Mucosa of stomach (tissue), 1 donor: ENCODE results near the gene ARHGEF4.

Source experiments
- H3K27me3 ChIP-seq: one replicate; pipeline ENCODE4 v1.7.0; 2013; ENCODE audit warnings: mild to moderate bottlenecking, low read length; ENCODE audit not compliant: control insufficient read depth, insufficient read depth
- H3K36me3 ChIP-seq: one replicate; pipeline ENCODE4 v1.7.0; 2013; ENCODE audit warnings: low read length; ENCODE audit not compliant: control insufficient read depth, insufficient read depth
- H3K4me1 ChIP-seq: one replicate; pipeline ENCODE4 v1.7.0; 2013; ENCODE audit warnings: mild to moderate bottlenecking, low read length; ENCODE audit not compliant: control insufficient read depth, insufficient read depth
- H3K4me3 ChIP-seq: one replicate; pipeline ENCODE4 v1.7.0; 2013; ENCODE audit warnings: low read length
- H3K9ac ChIP-seq: one replicate; pipeline ENCODE4 v1.7.0; 2013; ENCODE audit warnings: mild to moderate bottlenecking, low read length, moderate library complexity
- H3K9me3 ChIP-seq: one replicate; pipeline ENCODE4 v1.7.0; 2013; ENCODE audit warnings: mild to moderate bottlenecking, low read length, moderate library complexity; ENCODE audit not compliant: control insufficient read depth
- donor health status: Pancreatic carcinoma.

Gene ARHGEF4

DNA sequence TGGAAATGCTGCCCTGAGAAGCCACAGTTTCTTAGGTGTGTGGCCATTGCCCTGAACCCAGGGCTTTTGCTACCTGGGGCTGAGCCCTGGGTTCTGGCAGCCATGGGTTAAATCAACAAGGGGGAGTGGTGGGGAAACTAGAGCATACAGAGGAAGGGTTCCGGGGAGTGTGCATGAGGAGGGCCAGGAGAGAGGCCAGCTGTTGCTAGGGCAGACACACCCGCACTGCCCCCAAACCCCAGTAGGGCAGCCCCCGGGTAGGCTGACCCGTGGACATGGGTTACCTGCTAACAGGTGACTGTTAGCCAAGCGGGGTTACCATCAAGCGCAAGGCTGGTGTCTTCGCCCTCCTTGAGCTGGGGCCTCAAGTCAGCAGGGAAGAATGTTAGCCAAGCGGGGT, 14.8 kb upstream of the ARHGEF4 start:
- Histone ChIP-seq H3K9me3 (no peaks in the 10 kb centered on the region), H3K4me1 (no peaks in the 10 kb centered on the region), H3K27me3 (no peaks in the 10 kb centered on the region), H3K9ac (no peak overlapping the region), H3K36me3 (no peaks in the 10 kb centered on the region), H3K4me3 (no peak overlapping the region)

DNA sequence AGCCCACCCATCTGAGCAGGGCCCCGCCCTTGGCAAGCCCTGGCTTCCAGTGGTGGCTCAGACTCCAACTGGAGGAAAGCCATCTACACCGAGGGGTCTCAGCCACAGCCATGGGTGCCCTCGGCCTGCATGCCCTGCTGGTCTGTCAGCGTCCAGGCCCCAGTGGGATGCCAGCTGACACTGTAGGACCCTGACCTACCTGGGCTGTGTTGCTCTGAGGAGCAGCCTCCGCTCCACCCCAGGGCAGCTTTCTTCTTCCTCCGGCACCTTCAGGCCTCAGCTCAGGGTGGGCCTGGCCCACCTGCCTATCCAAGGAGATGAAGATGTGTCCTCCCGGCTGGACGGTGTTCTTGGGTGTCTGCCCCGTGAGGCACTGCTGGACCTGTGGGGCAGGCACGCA, 13.9 kb upstream of the ARHGEF4 start:
- no peak overlapping the region for H3K9ac ChIP-seq
- H3K27me3 ChIP-seq: no peaks in the 10 kb centered on the region
- no peaks in the 10 kb centered on the region for H3K4me1 ChIP-seq
- no peaks in the 10 kb centered on the region for H3K9me3 ChIP-seq
- H3K4me3 ChIP-seq: no peak overlapping the region
- no peaks in the 10 kb centered on the region for H3K36me3 ChIP-seq

DNA sequence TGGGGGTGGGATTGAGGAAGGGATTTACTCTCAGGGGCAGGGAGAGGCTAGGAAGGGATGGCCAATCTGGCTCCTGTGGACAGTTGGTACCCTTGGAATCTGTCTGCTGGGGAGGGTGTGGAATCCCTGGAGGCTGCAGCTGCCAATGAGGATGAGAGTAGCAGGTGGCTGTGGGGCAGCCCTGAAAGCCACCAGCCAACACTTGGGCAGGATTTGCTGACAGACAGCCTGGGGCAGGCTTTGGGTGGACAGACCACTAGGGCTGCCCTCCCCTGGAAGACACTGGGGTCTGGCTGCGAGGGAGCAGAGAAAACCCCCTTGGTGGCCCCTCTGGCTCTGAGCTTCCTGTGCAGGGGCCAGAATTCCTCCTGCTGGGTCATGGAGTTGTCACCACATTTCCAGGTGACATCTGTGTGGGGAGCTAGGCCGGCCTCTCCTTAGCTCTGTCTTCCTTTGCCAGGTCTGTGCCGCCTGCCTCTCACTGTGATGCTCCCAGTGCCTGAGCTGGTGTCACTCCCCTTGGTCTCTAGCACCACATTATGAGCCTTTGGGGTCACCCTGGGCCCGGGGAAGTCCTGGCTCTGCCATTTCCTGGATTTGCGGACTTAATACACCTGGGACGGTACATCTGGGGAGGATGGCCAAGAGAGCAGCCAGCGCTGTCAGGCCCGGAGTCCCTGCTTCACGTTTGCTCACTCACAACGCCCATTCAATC, 13.4 kb upstream of the ARHGEF4 start:
- no peaks in the 10 kb centered on the region for H3K9me3 ChIP-seq
- H3K9ac ChIP-seq: no peak overlapping the region
- H3K4me3 ChIP-seq: no peak overlapping the region
- no peaks in the 10 kb centered on the region for H3K36me3 ChIP-seq
- no peaks in the 10 kb centered on the region for H3K4me1 ChIP-seq
- no peaks in the 10 kb centered on the region for H3K27me3 ChIP-seq

DNA sequence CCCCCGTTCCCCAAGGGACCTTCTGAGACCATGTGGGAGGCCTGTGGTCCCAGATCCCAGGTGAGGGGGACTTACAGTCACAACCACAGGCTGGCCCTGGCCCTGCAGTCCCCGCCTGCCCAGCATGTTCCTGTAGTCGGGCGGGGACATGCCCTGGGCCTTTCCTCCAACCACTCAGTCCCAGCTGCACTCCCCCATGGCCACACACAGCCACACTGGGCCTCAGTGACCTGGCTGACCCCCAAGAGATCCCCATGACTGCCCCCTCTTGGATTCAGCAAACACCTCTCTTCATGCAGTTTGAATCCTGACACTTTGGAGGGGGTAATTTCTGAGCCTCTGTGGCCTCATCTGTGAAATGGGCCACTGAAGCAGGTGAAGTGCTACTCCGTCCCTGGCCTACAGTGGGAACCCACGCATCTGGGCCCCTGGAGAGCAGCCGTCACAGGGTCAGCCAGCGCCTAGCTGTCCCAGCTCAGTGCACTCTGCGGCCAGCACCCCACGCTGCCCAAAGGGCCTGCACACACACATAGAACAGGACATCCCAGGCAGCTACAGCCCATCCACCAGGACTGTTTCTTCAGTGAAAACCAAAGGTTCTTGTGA, 12.7 kb upstream of the ARHGEF4 start:
- Histone ChIP-seq H3K27me3 (no peaks in the 10 kb centered on the region), H3K4me1 (no peaks in the 10 kb centered on the region), H3K36me3 (no peaks in the 10 kb centered on the region), H3K4me3 (no peak overlapping the region), H3K9ac (no peak overlapping the region), H3K9me3 (no peaks in the 10 kb centered on the region)

DNA sequence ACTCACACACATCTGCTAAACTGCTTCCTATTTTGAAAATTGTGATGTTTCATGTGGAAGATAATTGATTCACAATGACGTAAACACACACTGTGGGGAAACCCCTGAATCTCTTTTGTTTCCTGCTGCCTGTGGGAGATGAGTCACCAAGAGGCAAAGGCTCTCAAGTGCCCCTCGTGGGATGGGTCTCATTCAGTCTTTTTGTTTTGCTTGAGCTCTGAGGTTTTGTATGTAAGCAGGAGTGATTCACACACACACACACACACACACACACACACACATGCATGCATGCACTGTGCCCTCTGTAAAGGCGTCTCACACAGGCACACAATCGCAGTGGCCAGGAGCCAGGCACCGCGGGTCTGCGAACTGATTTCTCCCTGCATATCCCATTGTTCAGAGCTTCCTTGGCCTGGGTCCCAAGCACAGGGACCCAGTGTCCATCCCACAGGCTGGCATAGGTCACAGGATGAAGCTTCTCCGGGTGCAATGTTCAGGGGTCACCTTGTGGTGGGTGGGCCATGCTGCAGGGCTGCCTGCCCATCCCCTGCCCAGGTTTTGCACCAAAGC, 12.1 kb upstream of the ARHGEF4 start:
- Histone ChIP-seq H3K27me3 (no peaks in the 10 kb centered on the region), H3K9me3 (no peaks in the 10 kb centered on the region), H3K9ac (no peak overlapping the region), H3K4me1 (no peaks in the 10 kb centered on the region), H3K36me3 (no peaks in the 10 kb centered on the region), H3K4me3 (no peak overlapping the region)

DNA sequence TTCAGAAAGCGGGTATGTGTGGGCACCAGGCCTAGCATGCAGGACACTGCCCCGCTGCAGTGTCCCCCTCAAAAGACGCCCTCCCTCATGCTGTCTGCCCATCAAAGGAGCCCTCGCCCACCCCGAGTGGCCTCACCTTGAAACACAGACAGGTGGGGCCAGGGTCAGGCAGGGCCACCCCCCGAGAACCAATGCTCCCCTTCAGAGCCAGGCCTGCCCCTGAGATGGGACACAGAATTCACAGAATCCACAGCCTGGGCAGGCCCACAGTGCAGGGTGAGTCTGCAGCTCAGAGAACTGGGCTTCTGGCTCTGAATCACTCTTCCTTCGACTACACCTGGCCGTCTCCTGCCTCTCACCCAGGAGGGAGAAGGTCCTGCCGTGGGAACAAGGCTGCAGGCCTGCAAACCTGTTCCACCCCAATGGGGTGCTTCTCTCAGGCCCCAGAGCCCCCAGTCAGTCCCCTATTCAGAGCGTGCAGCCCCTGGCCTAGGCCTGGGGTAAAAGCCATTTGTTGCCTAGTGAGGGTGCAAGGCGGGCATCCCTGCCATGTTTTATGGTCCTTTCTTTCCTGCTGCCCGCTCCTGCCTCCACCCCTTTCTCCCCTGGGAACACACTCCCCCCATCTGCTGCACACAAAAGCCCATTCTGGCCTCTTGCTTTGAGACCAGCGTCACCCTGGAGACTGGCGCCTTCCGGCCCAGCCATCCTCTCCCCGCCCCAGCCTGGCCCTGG, 11.3 kb upstream of the ARHGEF4 start:
- no peaks in the 10 kb centered on the region for H3K27me3 ChIP-seq
- H3K4me3 ChIP-seq: no peak overlapping the region
- no peaks in the 10 kb centered on the region for H3K9me3 ChIP-seq
- no peaks in the 10 kb centered on the region for H3K4me1 ChIP-seq
- H3K36me3 ChIP-seq: no peaks in the 10 kb centered on the region
- no peak overlapping the region for H3K9ac ChIP-seq

DNA sequence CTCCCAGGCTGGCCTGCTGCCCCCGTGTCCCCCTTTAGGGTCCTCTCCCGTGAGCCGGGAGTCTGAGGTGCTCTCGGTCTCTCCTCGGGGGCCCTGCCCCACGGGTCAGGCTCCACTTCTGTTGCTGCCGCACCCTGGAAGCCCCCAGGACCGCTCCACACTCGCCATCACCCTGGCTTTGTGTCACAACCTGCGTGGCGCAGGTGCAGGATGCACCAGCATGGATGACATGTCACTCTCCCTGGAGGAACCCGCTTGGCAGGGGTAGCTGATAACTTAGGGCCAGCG, 10.8 kb upstream of the ARHGEF4 start:
- H3K4me1 ChIP-seq: no peaks in the 10 kb centered on the region
- H3K27me3 ChIP-seq: no peaks in the 10 kb centered on the region
- H3K4me3 ChIP-seq: no peak overlapping the region
- no peak overlapping the region for H3K9ac ChIP-seq
- H3K36me3 ChIP-seq: no peaks in the 10 kb centered on the region
- no peaks in the 10 kb centered on the region for H3K9me3 ChIP-seq

DNA sequence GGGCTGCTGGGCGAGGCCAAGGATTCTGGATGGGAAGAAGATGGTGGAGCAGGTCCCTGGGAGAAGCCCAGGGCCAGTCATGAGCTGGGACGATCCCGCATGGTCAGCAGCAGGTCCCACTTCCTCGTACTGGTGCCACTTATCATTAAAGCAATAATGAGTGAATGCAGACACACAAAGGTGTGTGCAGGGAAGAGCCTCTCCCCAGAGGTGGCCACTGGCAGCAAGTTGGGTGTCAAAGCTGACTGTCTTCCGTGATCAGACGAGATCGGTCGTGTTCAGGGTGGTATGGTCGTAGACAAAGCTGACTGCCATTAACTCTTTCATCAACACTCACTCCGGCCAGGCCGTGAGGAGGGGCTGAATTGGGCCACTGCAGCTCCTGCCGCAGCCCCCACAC, 10.3 kb upstream of the ARHGEF4 start:
- Histone ChIP-seq H3K27me3 (no peaks in the 10 kb centered on the region), H3K4me1 (no peaks in the 10 kb centered on the region), H3K4me3 (no peak overlapping the region), H3K9ac (no peak overlapping the region), H3K36me3 (no peaks in the 10 kb centered on the region), H3K9me3 (no peaks in the 10 kb centered on the region)

DNA sequence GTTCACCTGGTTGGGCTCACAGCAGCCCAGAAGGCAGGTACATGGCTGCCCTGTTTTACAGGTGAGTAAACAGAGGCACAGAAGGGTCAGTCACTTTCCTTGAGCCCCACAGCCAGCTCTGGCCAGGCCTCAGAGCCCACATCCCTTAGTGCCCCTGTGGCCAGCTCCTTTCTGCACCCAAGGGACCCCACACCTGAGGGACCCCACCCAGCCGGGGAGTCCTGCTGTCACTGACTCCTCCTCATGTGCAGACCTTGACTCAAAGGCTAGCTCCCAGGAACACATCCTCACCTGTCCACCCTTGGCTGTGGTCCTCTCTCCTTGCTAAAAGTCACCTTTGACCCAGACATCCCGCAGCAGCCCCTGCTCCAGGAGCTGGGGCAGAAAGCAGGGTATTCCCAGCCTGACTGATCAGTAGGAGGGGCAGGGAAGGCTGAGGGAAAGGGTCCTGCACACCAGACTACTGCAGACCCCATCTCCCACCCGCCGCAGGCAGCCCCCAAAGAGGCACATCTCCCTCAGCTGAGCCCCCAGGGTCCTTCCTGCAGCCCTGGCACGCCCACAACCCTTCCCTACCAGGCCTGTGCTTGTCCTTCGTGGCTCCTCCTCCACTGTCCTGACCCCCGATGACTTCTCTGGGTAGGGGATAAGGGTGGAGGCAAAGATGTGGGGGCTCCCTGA, 9.8 kb upstream of the ARHGEF4 start:
- Histone ChIP-seq H3K36me3 (no peaks in the 10 kb centered on the region), H3K4me3 (no peak overlapping the region), H3K9ac (no peak overlapping the region), H3K9me3 (no peaks in the 10 kb centered on the region), H3K4me1 (no peaks in the 10 kb centered on the region), H3K27me3 (no peaks in the 10 kb centered on the region)

DNA sequence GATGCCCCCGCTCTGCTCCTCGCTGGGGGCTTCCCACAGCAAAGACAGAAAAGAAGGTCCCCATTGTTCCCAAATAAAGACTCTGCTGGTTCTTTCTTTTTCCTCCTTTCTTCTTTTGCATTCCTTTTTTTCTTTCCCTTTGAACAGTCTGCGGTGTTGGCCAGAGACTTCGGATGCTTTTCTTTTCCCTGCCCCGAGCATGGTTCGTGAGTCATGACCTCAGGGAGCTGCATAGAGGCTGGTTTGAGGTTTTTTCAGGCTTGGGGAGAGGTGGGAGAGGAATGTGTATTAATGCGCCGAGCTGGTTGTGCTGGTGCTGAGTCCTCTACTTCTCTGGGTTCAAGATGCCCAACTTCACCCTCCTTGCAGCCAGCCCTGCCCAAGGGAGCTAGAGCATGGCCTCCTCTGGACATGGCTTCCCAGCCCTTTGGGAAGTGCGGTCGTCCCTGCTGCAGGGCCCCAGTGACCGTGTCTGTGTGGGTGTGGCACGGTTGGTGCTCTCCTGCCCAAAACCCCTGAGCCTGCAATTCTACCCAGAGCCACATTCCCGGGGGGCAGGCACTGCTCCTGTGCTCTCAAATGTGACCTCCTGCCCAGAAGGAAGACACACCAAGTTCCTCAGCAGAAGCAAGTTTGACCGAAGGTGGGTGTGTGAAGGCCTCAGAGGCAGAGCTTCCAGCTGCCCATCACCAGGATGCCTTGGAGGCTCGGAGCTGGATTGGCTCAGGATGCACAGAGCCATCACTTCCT, 9.0 kb upstream of the ARHGEF4 start:
- no peak overlapping the region for H3K9ac ChIP-seq
- no peak overlapping the region for H3K4me3 ChIP-seq
- H3K27me3 ChIP-seq: no peaks in the 10 kb centered on the region

DNA sequence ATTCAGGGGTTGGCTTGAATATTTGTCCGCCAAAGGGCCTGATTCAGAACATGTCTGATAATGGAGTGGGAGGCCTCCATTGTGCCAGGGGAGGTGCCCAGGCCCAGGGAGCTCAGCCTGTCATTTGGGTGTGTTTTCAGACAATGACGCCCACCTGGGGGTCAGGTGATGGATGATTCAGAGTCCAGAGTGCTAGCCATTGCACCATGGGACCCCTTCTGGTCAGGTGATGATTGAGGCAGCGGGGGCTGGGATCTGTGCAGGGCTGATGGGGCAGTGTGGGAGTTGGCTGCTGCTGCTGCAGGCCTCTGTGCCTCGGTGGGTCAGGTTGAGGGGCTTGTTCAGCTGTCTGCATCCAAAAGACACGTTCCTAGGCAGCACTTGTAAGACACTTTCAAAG, 8.3 kb upstream of the ARHGEF4 start:
- Histone ChIP-seq H3K9ac (no peak overlapping the region), H3K4me3 (no peak overlapping the region), H3K9me3 (no peaks in the 10 kb centered on the region), H3K36me3 (no peaks in the 10 kb centered on the region), H3K4me1 (no peaks in the 10 kb centered on the region), H3K27me3 (no peaks in the 10 kb centered on the region)

More for the DNA sequence above, 9.0 kb upstream of the ARHGEF4 start:
- Histone ChIP-seq H3K4me1 (no peaks in the 10 kb centered on the region), H3K9me3 (no peaks in the 10 kb centered on the region), H3K36me3 (no peaks in the 10 kb centered on the region)
